Measurements from ENCODE around the gene ZNRF3.
A peak's percentile ranks its signal among the peaks of the same experiment; 100 is the strongest.

The ZNRF3 gene

DNA sequence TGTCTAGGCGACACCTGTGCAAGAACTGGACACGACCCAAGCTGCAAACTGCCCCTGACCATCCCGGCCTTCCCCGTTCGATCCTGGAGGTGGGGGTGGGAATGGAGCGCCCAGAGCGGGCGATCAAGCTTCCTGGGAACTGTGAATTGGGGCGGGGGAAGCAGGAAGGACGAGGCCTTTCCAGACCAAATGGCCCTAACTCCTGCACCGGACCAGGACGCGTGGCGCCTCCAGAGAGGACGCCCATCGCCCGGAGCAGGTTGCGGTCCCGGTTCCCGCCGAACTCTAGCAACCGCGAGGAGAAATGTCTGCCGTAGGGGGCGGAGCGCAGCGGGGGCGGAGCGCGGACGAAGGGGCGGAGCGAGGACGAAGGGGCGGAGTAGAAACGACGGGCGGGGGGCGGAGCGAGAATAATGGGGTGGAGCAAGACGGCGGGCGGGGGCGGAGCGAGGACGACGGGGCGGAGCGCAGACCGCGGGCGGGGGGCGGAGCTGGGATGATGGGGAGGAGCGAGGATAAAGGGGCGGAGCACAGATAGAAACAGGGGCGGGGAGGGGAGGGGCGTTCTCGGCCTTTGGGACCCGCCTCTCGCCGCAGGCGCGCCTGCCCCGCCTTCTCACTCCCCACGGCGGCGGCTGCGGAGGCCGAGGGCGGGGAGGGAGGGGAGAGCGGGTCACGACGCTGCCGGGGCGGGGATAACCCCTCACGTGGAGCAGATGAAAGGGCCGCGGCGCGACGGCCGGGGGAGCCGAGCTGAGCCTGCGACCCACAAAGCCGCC lies at the start of gene ZNRF3:
TSS of gene ZNRF3 (plus strand) at position 695 of the 779 bp plus-strand sequence. CDS start 195 bp downstream, outside the sequence.
- DNase-seq (ENCODE audit: extremely low read depth, insufficient read length): peak; percentile 76
- H3K27me3 ChIP-seq (replicated peaks; ENCODE audit: control insufficient read depth, insufficient read depth, low read length): no peaks in the 10 kb centered on the region; the same call in none of the 2 replicates
- TF ChIP-seq, protein P1, sequence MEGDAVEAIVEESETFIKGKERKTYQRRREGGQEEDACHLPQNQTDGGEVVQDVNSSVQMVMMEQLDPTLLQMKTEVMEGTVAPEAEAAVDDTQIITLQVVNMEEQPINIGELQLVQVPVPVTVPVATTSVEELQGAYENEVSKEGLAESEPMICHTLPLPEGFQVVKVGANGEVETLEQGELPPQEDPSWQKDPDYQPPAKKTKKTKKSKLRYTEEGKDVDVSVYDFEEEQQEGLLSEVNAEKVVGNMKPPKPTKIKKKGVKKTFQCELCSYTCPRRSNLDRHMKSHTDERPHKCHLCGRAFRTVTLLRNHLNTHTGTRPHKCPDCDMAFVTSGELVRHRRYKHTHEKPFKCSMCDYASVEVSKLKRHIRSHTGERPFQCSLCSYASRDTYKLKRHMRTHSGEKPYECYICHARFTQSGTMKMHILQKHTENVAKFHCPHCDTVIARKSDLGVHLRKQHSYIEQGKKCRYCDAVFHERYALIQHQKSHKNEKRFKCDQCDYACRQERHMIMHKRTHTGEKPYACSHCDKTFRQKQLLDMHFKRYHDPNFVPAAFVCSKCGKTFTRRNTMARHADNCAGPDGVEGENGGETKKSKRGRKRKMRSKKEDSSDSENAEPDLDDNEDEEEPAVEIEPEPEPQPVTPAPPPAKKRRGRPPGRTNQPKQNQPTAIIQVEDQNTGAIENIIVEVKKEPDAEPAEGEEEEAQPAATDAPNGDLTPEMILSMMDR (IDR thresholded peaks at IDR 0.05; ENCODE audit: insufficient read depth, low read length, poor library complexity, severe bottlenecking): no peak
- H3K4me3 ChIP-seq (replicated peaks; ENCODE audit: low read depth, low read length): peak within 1 kb of the TSS; percentile 18
- H3K36me3 ChIP-seq (ENCODE audit: control insufficient read depth, insufficient read depth, low read length): no peaks in the 10 kb centered on the region

DNA sequence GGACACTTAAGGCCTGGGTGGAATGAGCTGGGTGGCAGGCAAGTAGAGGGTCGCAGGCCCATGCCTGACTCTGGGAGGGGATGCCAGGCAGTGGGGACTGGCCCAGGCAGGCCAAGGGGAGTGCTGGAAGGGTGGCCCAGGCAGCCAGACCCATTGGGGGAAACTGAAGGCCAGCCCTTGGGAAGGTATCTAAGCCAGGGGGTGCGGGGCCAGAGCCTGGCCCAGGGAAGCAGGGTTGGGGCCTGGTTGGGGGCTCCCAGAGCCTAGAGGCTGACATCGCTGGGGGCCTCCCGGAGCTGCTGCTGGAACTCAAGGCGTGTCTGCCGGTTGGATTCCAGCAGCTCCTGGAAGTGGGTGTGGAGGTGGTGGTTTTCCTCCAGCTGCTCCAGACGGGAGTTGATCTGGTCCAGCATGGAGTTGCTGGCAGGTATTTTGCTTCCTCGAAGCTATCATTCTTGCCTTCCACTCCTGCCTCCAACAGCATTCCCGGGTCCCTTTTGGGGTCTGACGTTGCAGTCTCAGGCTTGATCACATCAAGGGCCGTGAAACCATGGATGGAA lies 47.7 kb upstream of the ZNRF3 start:
- H3K27me3 ChIP-seq (replicated peaks; ENCODE audit: control insufficient read depth, insufficient read depth, low read length): no peaks in the 10 kb centered on the region
- no peak overlapping the region for H3K4me3 ChIP-seq (replicated peaks; ENCODE audit: low read depth, low read length)
- no peaks in the 10 kb centered on the region for H3K36me3 ChIP-seq (ENCODE audit: control insufficient read depth, insufficient read depth, low read length)
- TF ChIP-seq, protein P1 (IDR thresholded peaks at IDR 0.05; ENCODE audit: insufficient read depth, low read length, poor library complexity, severe bottlenecking): no peak
- DNase-seq (ENCODE audit: extremely low read depth, insufficient read length): no peak

DNA sequence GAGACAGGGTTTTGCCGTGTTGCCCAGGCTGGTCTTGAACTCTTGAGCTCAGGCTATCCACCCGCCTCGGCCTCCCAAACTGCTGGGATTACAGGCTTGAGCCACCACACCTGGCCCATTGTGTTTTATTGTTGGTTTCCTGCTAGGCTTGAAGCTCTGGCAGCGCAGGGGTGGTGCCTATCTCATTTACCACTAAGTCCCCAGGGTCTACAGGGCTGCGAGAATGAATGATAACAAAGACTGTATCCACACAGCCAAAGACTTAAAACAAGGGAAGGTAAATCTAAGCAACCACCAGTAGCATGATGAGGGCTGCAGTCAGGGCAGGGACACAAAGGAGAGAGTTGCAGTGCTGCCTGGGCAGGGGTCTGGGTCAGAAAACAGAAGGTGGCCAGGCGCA lies 45.7 kb upstream of the ZNRF3 start:
- Histone ChIP-seq H3K27me3 (replicated peaks; ENCODE audit: control insufficient read depth, insufficient read depth, low read length) (no peaks in the 10 kb centered on the region), H3K4me3 (replicated peaks; ENCODE audit: low read depth, low read length) (no peak overlapping the region), H3K36me3 (ENCODE audit: control insufficient read depth, insufficient read depth, low read length) (no peaks in the 10 kb centered on the region)
- DNase-seq (ENCODE audit: extremely low read depth, insufficient read length): no peak
- TF ChIP-seq, protein P1 (IDR thresholded peaks at IDR 0.05; ENCODE audit: insufficient read depth, low read length, poor library complexity, severe bottlenecking): no peak

DNA sequence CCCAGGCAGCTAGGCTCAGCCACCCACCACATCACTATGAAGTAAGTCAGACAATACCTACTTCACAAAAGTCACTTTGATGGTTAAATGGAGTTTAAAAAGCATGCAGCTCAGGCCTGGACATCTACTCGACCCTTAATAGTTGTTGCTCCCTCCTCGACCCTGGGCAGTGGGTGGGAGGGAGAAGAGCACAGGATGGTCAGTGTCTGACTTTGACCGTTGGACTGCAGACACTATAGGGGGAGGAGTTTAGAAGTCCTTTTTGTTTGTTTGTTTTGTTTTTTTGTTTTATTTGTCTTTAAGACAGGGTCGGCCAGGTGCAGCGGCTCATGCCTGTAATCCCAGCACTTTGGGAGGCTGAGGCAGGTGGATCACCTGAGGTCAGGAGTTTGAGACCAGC lies 44.4 kb upstream of the ZNRF3 start:
- H3K4me3 ChIP-seq (replicated peaks; ENCODE audit: low read depth, low read length): no peak overlapping the region
- DNase-seq (ENCODE audit: extremely low read depth, insufficient read length): no peak
- H3K36me3 ChIP-seq (ENCODE audit: control insufficient read depth, insufficient read depth, low read length): no peaks in the 10 kb centered on the region
- H3K27me3 ChIP-seq (replicated peaks; ENCODE audit: control insufficient read depth, insufficient read depth, low read length): no peaks in the 10 kb centered on the region
- TF ChIP-seq, protein P1 (IDR thresholded peaks at IDR 0.05; ENCODE audit: insufficient read depth, low read length, poor library complexity, severe bottlenecking): no peak

DNA sequence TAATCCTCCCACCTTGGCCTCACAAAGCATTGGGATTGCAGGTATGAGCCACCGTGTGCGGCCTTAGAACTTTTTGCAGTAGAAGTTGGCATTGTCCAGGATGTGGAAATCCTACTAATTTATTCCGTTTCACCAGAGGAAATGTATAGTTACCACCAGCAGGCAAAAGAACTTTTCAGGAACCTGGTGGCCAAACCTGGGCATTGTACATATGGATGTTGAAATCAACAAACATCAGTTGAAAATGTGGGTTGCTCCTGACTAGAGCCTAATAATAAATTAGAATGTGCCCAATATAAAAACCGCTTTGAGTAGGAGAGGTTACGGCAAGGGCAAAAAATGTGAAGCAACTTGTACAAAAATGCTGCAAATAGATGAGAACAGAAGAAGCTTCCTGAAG lies 42.3 kb upstream of the ZNRF3 start:
- no peak for DNase-seq (ENCODE audit: extremely low read depth, insufficient read length)
- H3K4me3 ChIP-seq (replicated peaks; ENCODE audit: low read depth, low read length): no peak overlapping the region
- no peaks in the 10 kb centered on the region for H3K27me3 ChIP-seq (replicated peaks; ENCODE audit: control insufficient read depth, insufficient read depth, low read length)
- TF ChIP-seq, protein P1 (IDR thresholded peaks at IDR 0.05; ENCODE audit: insufficient read depth, low read length, poor library complexity, severe bottlenecking): no peak
- H3K36me3 ChIP-seq (ENCODE audit: control insufficient read depth, insufficient read depth, low read length): no peaks in the 10 kb centered on the region
